ENCODE measurements around the gene TBX3.

The TBX3 gene

GRCh38 chr12:114631242-114631641 lies 52.7 kb downstream of the TBX3 start:
- H3K9me3 ChIP-seq (ENCODE audit: control insufficient read depth in 1 of 2, low read length in 2 of 2): no peaks in the 10 kb centered on the region
- no peak overlapping the region for H3K9ac ChIP-seq (ENCODE audit: low read depth in 1 of 2, low read length in 2 of 2)
- H3K27ac ChIP-seq (ENCODE audit: low read depth, low read length): no peak overlapping the region
- no peaks in the 10 kb centered on the region for H3K4me1 ChIP-seq (ENCODE audit: control insufficient read depth in 1 of 2, insufficient read depth in 2 of 2, low read length in 2 of 2)
- H3K36me3 ChIP-seq (ENCODE audit: control insufficient read depth in 1 of 2, insufficient read depth in 2 of 2, low read length in 2 of 2): no peaks in the 10 kb centered on the region
- no peaks in the 10 kb centered on the region for H3K27me3 ChIP-seq (ENCODE audit: control insufficient read depth in 1 of 2, insufficient read depth in 2 of 2, low read length in 2 of 2)
- H3K4me3 ChIP-seq (ENCODE audit: low read depth in 1 of 2, low read length in 2 of 2): no peak overlapping the region

GRCh38 chr12:114628199-114628598 lies 55.8 kb downstream of the TBX3 start:
- Histone ChIP-seq H3K9me3 (ENCODE audit: control insufficient read depth in 1 of 2, low read length in 2 of 2) (no peaks in the 10 kb centered on the region), H3K27me3 (ENCODE audit: control insufficient read depth in 1 of 2, insufficient read depth in 2 of 2, low read length in 2 of 2) (no peaks in the 10 kb centered on the region), H3K36me3 (ENCODE audit: control insufficient read depth in 1 of 2, insufficient read depth in 2 of 2, low read length in 2 of 2) (no peaks in the 10 kb centered on the region), H3K4me3 (ENCODE audit: low read depth in 1 of 2, low read length in 2 of 2) (no peak overlapping the region), H3K27ac (ENCODE audit: low read depth, low read length) (no peak overlapping the region), H3K9ac (ENCODE audit: low read depth in 1 of 2, low read length in 2 of 2) (no peak overlapping the region), H3K4me1 (ENCODE audit: control insufficient read depth in 1 of 2, insufficient read depth in 2 of 2, low read length in 2 of 2) (no peaks in the 10 kb centered on the region)

GRCh38 chr12:114627393-114627792 lies 56.6 kb downstream of the TBX3 start:
- H3K9me3 ChIP-seq (ENCODE audit: control insufficient read depth in 1 of 2, low read length in 2 of 2): no peaks in the 10 kb centered on the region
- H3K27me3 ChIP-seq (ENCODE audit: control insufficient read depth in 1 of 2, insufficient read depth in 2 of 2, low read length in 2 of 2): no peaks in the 10 kb centered on the region
- H3K4me3 ChIP-seq (ENCODE audit: low read depth in 1 of 2, low read length in 2 of 2): no peak overlapping the region
- no peak overlapping the region for H3K27ac ChIP-seq (ENCODE audit: low read depth, low read length)
- H3K9ac ChIP-seq (ENCODE audit: low read depth in 1 of 2, low read length in 2 of 2): no peak overlapping the region
- no peaks in the 10 kb centered on the region for H3K36me3 ChIP-seq (ENCODE audit: control insufficient read depth in 1 of 2, insufficient read depth in 2 of 2, low read length in 2 of 2)
- no peaks in the 10 kb centered on the region for H3K4me1 ChIP-seq (ENCODE audit: control insufficient read depth in 1 of 2, insufficient read depth in 2 of 2, low read length in 2 of 2)

GRCh38 chr12:114625294-114625851 lies 58.6 kb downstream of the TBX3 start:
- Histone ChIP-seq H3K9me3 (ENCODE audit: control insufficient read depth in 1 of 2, low read length in 2 of 2) (peaks cover 0 to 7% of the 10 kb centered on the region in 2 donors), H3K27me3 (ENCODE audit: control insufficient read depth in 1 of 2, insufficient read depth in 2 of 2, low read length in 2 of 2) (no peaks in the 10 kb centered on the region), H3K36me3 (ENCODE audit: control insufficient read depth in 1 of 2, insufficient read depth in 2 of 2, low read length in 2 of 2) (no peaks in the 10 kb centered on the region), H3K27ac (ENCODE audit: low read depth, low read length) (no peak overlapping the region), H3K4me3 (ENCODE audit: low read depth in 1 of 2, low read length in 2 of 2) (no peak overlapping the region), H3K9ac (ENCODE audit: low read depth in 1 of 2, low read length in 2 of 2) (no peak overlapping the region), H3K4me1 (ENCODE audit: control insufficient read depth in 1 of 2, insufficient read depth in 2 of 2, low read length in 2 of 2) (no peaks in the 10 kb centered on the region)

- no peak overlapping the region for H3K9ac ChIP-seq (ENCODE audit: low read depth in 1 of 2, low read length in 2 of 2)
- H3K27ac ChIP-seq (ENCODE audit: low read depth, low read length): no peak overlapping the region
- no peaks in the 10 kb centered on the region for H3K36me3 ChIP-seq (ENCODE audit: control insufficient read depth in 1 of 2, insufficient read depth in 2 of 2, low read length in 2 of 2)
- H3K4me3 ChIP-seq (ENCODE audit: low read depth in 1 of 2, low read length in 2 of 2): no peak overlapping the region
- H3K27me3 ChIP-seq (ENCODE audit: control insufficient read depth in 1 of 2, insufficient read depth in 2 of 2, low read length in 2 of 2): no peaks in the 10 kb centered on the region
- H3K4me1 ChIP-seq (ENCODE audit: control insufficient read depth in 1 of 2, insufficient read depth in 2 of 2, low read length in 2 of 2): no peaks in the 10 kb centered on the region
- H3K9me3 ChIP-seq (ENCODE audit: control insufficient read depth in 1 of 2, low read length in 2 of 2): peaks cover 0 to 7% of the 10 kb centered on the region in 2 donors
Observed at GRCh38 chr12:114623737-114624136, 60.2 kb downstream of the TBX3 start.
